ENCODE data around the gene HTR4.

Gene HTR4

GRCh38 chr5:148524721-148525120 lies 129.6 kb downstream of the HTR4 start:
- DNase-seq: no peak

- DNase-seq: no peak
These were observed 131.2 kb downstream of the HTR4 start for GRCh38 chr5:148523139-148523538.

- DNase-seq: no peak
These were observed 138.9 kb downstream of the HTR4 start for GRCh38 chr5:148515460-148515859.

GRCh38 chr5:148514344-148514743 lies 140.0 kb downstream of the HTR4 start:
- no peak for DNase-seq

GRCh38 chr5:148512498-148512897 lies 141.8 kb downstream of the HTR4 start:
- no peak for DNase-seq

- DNase-seq: no peak
These were observed 142.4 kb downstream of the HTR4 start for GRCh38 chr5:148511810-148512347.

GRCh38 chr5:148509893-148510292 lies 144.4 kb downstream of the HTR4 start:
- no peak for DNase-seq

GRCh38 chr5:148507648-148508047 lies 146.7 kb downstream of the HTR4 start:
- DNase-seq: no peak

GRCh38 chr5:148499452-148499851 lies 154.9 kb downstream of the HTR4 start:
- no peak for DNase-seq

GRCh38 chr5:148497757-148498156 lies 156.6 kb downstream of the HTR4 start:
- no peak for DNase-seq

GRCh38 chr5:148492351-148492750 lies 162.0 kb downstream of the HTR4 start:
- DNase-seq: no peak

- no peak for DNase-seq
These were observed 162.5 kb downstream of the HTR4 start for GRCh38 chr5:148491793-148492184.

GRCh38 chr5:148491015-148491792 lies 163.1 kb downstream of the HTR4 start:
- DNase-seq: no peak

- no peak for DNase-seq
These were observed 165.6 kb downstream of the HTR4 start for GRCh38 chr5:148488757-148489156.

- no peak for DNase-seq
These were observed 167.9 kb downstream of the HTR4 start for GRCh38 chr5:148486456-148486855.

GRCh38 chr5:148484651-148485050 lies 169.7 kb downstream of the HTR4 start:
- DNase-seq: no peak

- DNase-seq: no peak
These were observed 170.6 kb downstream of the HTR4 start for GRCh38 chr5:148483750-148484149.

- peak; percentile 42 for DNase-seq
These were observed 171.4 kb downstream of the HTR4 start for GRCh38 chr5:148482697-148483462.

- no peak for DNase-seq
These were observed 172.1 kb downstream of the HTR4 start for GRCh38 chr5:148482196-148482595.

GRCh38 chr5:148477429-148477828 lies 176.9 kb downstream of the HTR4 start:
- DNase-seq: no peak

- no peak for DNase-seq
These were observed 178.0 kb downstream of the HTR4 start for GRCh38 chr5:148476302-148476701.

- no peak for DNase-seq
These were observed 180.3 kb downstream of the HTR4 start for GRCh38 chr5:148474025-148474511.

GRCh38 chr5:148471379-148471778 lies 182.9 kb downstream of the HTR4 start:
- DNase-seq: no peak

- DNase-seq: no peak
These were observed 184.8 kb downstream of the HTR4 start for GRCh38 chr5:148469501-148469935.
